Stomach smooth muscle (tissue), 2 donors: ENCODE data around the gene KRT72.
"Not testable (repeated sequence)": the region's sequence is repeated elsewhere in the genome, so short reads cannot be mapped to it uniquely, and the experiment has no call there.

Experiments
- H3K27ac ChIP-seq: one replicate; pipeline ENCODE4 v1.7.0; 2013; ENCODE audit warnings: mild to moderate bottlenecking, low read length, inconsistent platforms
- H3K27me3 ChIP-seq, 2 donors: one replicate each; pipeline ENCODE4 v1.7.0; 2013; ENCODE audit warnings: low read length in 2 of 2; ENCODE audit not compliant: insufficient read depth in 2 of 2, control insufficient read depth in 1 of 2
- H3K36me3 ChIP-seq, 2 donors: one replicate each; pipeline ENCODE4 v1.7.0; 2013; ENCODE audit warnings: low read length in 2 of 2; ENCODE audit not compliant: control insufficient read depth in 2 of 2, insufficient read depth in 2 of 2
- H3K4me1 ChIP-seq: one replicate; pipeline ENCODE4 v1.7.0; 2013; ENCODE audit warnings: low read length; ENCODE audit not compliant: control insufficient read depth, insufficient read depth
- H3K4me3 ChIP-seq, 2 donors: one replicate each; pipeline ENCODE4 v1.7.0; 2013; ENCODE audit warnings: low read length in 2 of 2
- H3K9ac ChIP-seq, 2 donors: one replicate each; pipeline ENCODE4 v1.7.0; 2013; ENCODE audit warnings: low read length in 2 of 2, mild to moderate bottlenecking in 1 of 2
- H3K9me3 ChIP-seq, 2 donors: one replicate each; pipeline ENCODE4 v1.7.0; 2013; ENCODE audit warnings: low read length in 2 of 2; ENCODE audit not compliant: control insufficient read depth in 2 of 2
- donor health status: healthy.
- donor health status: Pancreatic carcinoma.

KRT72 gene

GRCh38 chr12:52606581-52607218, 5.4 kb upstream of the KRT72 start:
- peaks cover 20 to 28% of the 10 kb centered on the region in 2 donors for H3K27me3 ChIP-seq
- no peaks in the 10 kb centered on the region for H3K36me3 ChIP-seq
- H3K4me3 ChIP-seq, result no peak overlapping the region
- no peak overlapping the region for H3K9ac ChIP-seq
- no peak overlapping the region for H3K27ac ChIP-seq
- H3K4me1 ChIP-seq, result no peaks in the 10 kb centered on the region
- no peaks in the 10 kb centered on the region for H3K9me3 ChIP-seq

GRCh38 chr12:52606096-52606495, 4.8 kb upstream of the KRT72 start:
- peaks cover 26 to 32% of the 10 kb centered on the region in 2 donors for H3K27me3 ChIP-seq

GRCh38 chr12:52605542-52605941, 4.3 kb upstream of the KRT72 start:
- H3K36me3 ChIP-seq, result no peaks in the 10 kb centered on the region
- no peaks in the 10 kb centered on the region for H3K4me1 ChIP-seq
- H3K9ac ChIP-seq, result no peak overlapping the region
- no peak overlapping the region for H3K27ac ChIP-seq
- H3K27me3 ChIP-seq, result peaks cover 30 to 33% of the 10 kb centered on the region in 2 donors
- H3K9me3 ChIP-seq, result no peaks in the 10 kb centered on the region
- no peak overlapping the region for H3K4me3 ChIP-seq

More at GRCh38 chr12:52606096-52606495, 4.8 kb upstream of the KRT72 start:
- H3K9ac ChIP-seq, result no peak overlapping the region
- H3K36me3 ChIP-seq, result no peaks in the 10 kb centered on the region
- no peaks in the 10 kb centered on the region for H3K9me3 ChIP-seq
- H3K4me1 ChIP-seq, result no peaks in the 10 kb centered on the region
- H3K4me3 ChIP-seq, result no peak overlapping the region
- H3K27ac ChIP-seq, result no peak overlapping the region

- Histone ChIP-seq H3K9me3 (no peaks in the 10 kb centered on the region), H3K27me3 (peaks cover 34 to 35% of the 10 kb centered on the region in 2 donors), H3K4me1 (no peaks in the 10 kb centered on the region), H3K9ac (no peak overlapping the region), H3K4me3 (no peak overlapping the region), H3K36me3 (no peaks in the 10 kb centered on the region), H3K27ac (no peak overlapping the region)
These were observed 3.6 kb upstream of the KRT72 start for GRCh38 chr12:52604859-52605258.

GRCh38 chr12:52603314-52603713, 2.1 kb upstream of the KRT72 start:
- H3K9ac ChIP-seq, result no peak overlapping the region
- no peaks in the 10 kb centered on the region for H3K9me3 ChIP-seq
- H3K4me1 ChIP-seq, result no peaks in the 10 kb centered on the region
- H3K27ac ChIP-seq, result no peak overlapping the region
- H3K36me3 ChIP-seq, result no peaks in the 10 kb centered on the region
- peaks cover 34 to 40% of the 10 kb centered on the region in 2 donors for H3K27me3 ChIP-seq
- no peak overlapping the region for H3K4me3 ChIP-seq

GRCh38 chr12:52602552-52602951, 1.3 kb upstream of the KRT72 start:
- Histone ChIP-seq H3K36me3 (no peaks in the 10 kb centered on the region), H3K9me3 (no peaks in the 10 kb centered on the region), H3K4me3 (no peak overlapping the region), H3K27ac (no peak overlapping the region), H3K9ac (no peak overlapping the region), H3K4me1 (no peaks in the 10 kb centered on the region), H3K27me3 (peaks cover 34 to 38% of the 10 kb centered on the region in 2 donors)

GRCh38 chr12:52601671-52602070, 408 bp upstream of the KRT72 start:
- no peaks in the 10 kb centered on the region for H3K9me3 ChIP-seq

GRCh38 chr12:52600475-52600874, 788 bp downstream of the KRT72 start:
- no peak overlapping the region for H3K27ac ChIP-seq
- H3K9ac ChIP-seq, result no peak overlapping the region
- H3K36me3 ChIP-seq, result no peaks in the 10 kb centered on the region
- peaks cover 29 to 36% of the 10 kb centered on the region in 2 donors for H3K27me3 ChIP-seq
- H3K4me3 ChIP-seq, result no peak overlapping the region
- H3K9me3 ChIP-seq, result no peaks in the 10 kb centered on the region
- H3K4me1 ChIP-seq, result no peaks in the 10 kb centered on the region

More at GRCh38 chr12:52601671-52602070, 408 bp upstream of the KRT72 start:
- Histone ChIP-seq H3K27ac (no peak overlapping the region), H3K9ac (no peak overlapping the region), H3K4me3 (no peak overlapping the region), H3K27me3 (peaks cover 31 to 38% of the 10 kb centered on the region in 2 donors), H3K36me3 (no peaks in the 10 kb centered on the region), H3K4me1 (no peaks in the 10 kb centered on the region)

GRCh38 chr12:52600071-52600470, 1.2 kb downstream of the KRT72 start:
- H3K4me1 ChIP-seq, result no peaks in the 10 kb centered on the region
- H3K27me3 ChIP-seq, result peaks cover 29 to 36% of the 10 kb centered on the region in 2 donors
- no peak overlapping the region for H3K4me3 ChIP-seq
- H3K36me3 ChIP-seq, result no peaks in the 10 kb centered on the region
- no peak overlapping the region for H3K27ac ChIP-seq
- H3K9ac ChIP-seq, result no peak overlapping the region
- no peaks in the 10 kb centered on the region for H3K9me3 ChIP-seq

- peaks cover 29 to 34% of the 10 kb centered on the region in 2 donors for H3K27me3 ChIP-seq
- no peak overlapping the region for H3K4me3 ChIP-seq
- no peaks in the 10 kb centered on the region for H3K36me3 ChIP-seq
- no peaks in the 10 kb centered on the region for H3K9me3 ChIP-seq
- no peak overlapping the region for H3K27ac ChIP-seq
- no peak overlapping the region for H3K9ac ChIP-seq
- H3K4me1 ChIP-seq, result no peaks in the 10 kb centered on the region
These were observed 2.3 kb downstream of the KRT72 start for GRCh38 chr12:52598966-52599365.

GRCh38 chr12:52594237-52594636, 7.0 kb downstream of the KRT72 start:
- H3K9me3 ChIP-seq, H3K36me3 ChIP-seq, H3K4me3 ChIP-seq, H3K4me1 ChIP-seq, H3K27ac ChIP-seq, H3K9ac ChIP-seq: not testable (repeated sequence)
- peaks cover 3 to 15% of the 10 kb centered on the region in 2 donors for H3K27me3 ChIP-seq
